ENCODE results near the gene ZSCAN2. TPM values are rescaled to one million over a fixed set of nuclear protein-coding genes. Genes with fewer than 3 reads are reported as not detected.

ZSCAN2 gene
- total and polyA plus RNA-seq, 2 of the 4 experiments (the other 2 are of a cell fraction) = 10.4 to 18.3 TPM

DNA sequence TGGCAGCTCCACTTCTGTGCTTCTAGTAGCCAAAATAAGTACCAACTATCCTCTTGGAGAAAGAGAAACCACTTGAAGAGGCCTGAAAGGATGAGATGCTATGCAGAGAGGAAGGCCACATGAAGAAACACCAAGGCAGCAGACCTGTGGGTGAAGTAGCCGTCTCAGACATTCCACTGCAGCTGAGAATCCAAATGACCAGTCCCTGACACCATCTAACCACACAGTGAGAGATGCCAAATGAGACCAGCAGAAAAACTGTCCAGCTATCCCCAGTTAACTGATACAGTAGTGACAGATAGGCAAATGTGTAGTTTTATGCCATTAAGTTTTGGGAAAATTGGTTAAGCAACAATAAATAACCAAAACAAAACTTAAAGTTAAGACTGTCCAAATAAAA, 47.9 kb upstream of the ZSCAN2 start:
- peaks cover 6% of the 10 kb centered on the region; the same call in 1 of the 2 replicates for H4K20me1 ChIP-seq (ENCODE audit: insufficient read depth, low read length)
- no peak overlapping the region for H2BK15ac ChIP-seq (ENCODE audit: low read depth, low read length)
- dilution Hi-C loops (cut with HindIII; ENCODE audit: low sequenced_read_pairs, unreplicated experiment) (no loop called here), intact Hi-C loops (cut with micrococcal nuclease) (no loop called here), in situ Hi-C loops (cut with MboI; ENCODE audit: low sequenced_read_pairs) (no loop called here)
- no peak overlapping the region for H3K4ac ChIP-seq (ENCODE audit: low read depth, low read length)
- H3K9ac ChIP-seq (ENCODE audit: low read depth, low read length) = no peak overlapping the region
- ChIA-PET POLR2A (ENCODE audit: unreplicated experiment) (no interaction called here), CTCF (no interaction called here)
- no peak overlapping the region for H2AK9ac ChIP-seq (replicated peaks; ENCODE audit: low read depth, low read length, poor library complexity)
- H3K14ac ChIP-seq (replicated peaks; ENCODE audit: low read depth, low read length) = no peak overlapping the region
- H2AK5ac ChIP-seq (ENCODE audit: low read depth, low read length) = no peak overlapping the region
- H3K79me1 ChIP-seq (ENCODE audit: low read depth in 1 of 2, low read length in 2 of 2) = peaks cover 13 to 15% of the 10 kb centered on the region in 2 experiments; a peak in 3 of 4 replicates
- no peak overlapping the region for H2AFZ ChIP-seq (replicated peaks; ENCODE audit: low read length, poor library complexity)
- no peaks in the 10 kb centered on the region for H3K9me3 ChIP-seq (ENCODE audit: control insufficient read depth, insufficient read depth, low read length)
- no peak overlapping the region for H3K56ac ChIP-seq (ENCODE audit: extremely low read depth, insufficient read depth, low read length)
- H3K4me3 ChIP-seq (ENCODE audit: insufficient read depth, low read depth, low read length) = no peak overlapping the region
- H3K9me1 ChIP-seq (ENCODE audit: insufficient read depth, low read length) = peaks cover 3% of the 10 kb centered on the region; the same call in 1 of the 2 replicates
- H3K18ac ChIP-seq (ENCODE audit: low read depth, low read length) = no peak overlapping the region
- no peak overlapping the region for H3K23ac ChIP-seq (ENCODE audit: low read depth, low read length)
- no peak overlapping the region for H2BK120ac ChIP-seq (ENCODE audit: low read depth, low read length)
- peaks cover 1% of the 10 kb centered on the region for H3K4me1 ChIP-seq (ENCODE audit: control insufficient read depth, insufficient read depth, low read length)
- H3K36me3 ChIP-seq (ENCODE audit: control insufficient read depth, insufficient read depth, low read length) = peaks cover 5% of the 10 kb centered on the region; the same call in 1 of the 2 replicates
- peak; percentile 50 for DNase-seq
- H2BK5ac ChIP-seq (ENCODE audit: low read depth, low read length, poor library complexity, severe bottlenecking) = no peak overlapping the region
- H4K91ac ChIP-seq (ENCODE audit: insufficient read depth, low read depth, low read length) = no peak overlapping the region
- H3K4me2 ChIP-seq (ENCODE audit: low read depth, low read length) = no peak overlapping the region
- TF ChIP-seq, protein P1, sequence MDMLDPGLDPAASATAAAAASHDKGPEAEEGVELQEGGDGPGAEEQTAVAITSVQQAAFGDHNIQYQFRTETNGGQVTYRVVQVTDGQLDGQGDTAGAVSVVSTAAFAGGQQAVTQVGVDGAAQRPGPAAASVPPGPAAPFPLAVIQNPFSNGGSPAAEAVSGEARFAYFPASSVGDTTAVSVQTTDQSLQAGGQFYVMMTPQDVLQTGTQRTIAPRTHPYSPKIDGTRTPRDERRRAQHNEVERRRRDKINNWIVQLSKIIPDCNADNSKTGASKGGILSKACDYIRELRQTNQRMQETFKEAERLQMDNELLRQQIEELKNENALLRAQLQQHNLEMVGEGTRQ (IDR thresholded peaks at IDR 0.05; ENCODE audit: low read depth, low read length) = no peak
- no peak for TF ChIP-seq SMC3 (IDR thresholded peaks at IDR 0.05; ENCODE audit: low read depth, low read length)
- TF ChIP-seq, protein P2, sequence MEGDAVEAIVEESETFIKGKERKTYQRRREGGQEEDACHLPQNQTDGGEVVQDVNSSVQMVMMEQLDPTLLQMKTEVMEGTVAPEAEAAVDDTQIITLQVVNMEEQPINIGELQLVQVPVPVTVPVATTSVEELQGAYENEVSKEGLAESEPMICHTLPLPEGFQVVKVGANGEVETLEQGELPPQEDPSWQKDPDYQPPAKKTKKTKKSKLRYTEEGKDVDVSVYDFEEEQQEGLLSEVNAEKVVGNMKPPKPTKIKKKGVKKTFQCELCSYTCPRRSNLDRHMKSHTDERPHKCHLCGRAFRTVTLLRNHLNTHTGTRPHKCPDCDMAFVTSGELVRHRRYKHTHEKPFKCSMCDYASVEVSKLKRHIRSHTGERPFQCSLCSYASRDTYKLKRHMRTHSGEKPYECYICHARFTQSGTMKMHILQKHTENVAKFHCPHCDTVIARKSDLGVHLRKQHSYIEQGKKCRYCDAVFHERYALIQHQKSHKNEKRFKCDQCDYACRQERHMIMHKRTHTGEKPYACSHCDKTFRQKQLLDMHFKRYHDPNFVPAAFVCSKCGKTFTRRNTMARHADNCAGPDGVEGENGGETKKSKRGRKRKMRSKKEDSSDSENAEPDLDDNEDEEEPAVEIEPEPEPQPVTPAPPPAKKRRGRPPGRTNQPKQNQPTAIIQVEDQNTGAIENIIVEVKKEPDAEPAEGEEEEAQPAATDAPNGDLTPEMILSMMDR (conservative IDR thresholded peaks at IDR 0.05; ENCODE audit: low read depth, low read length) = no peak
- TF ChIP-seq CEBPB (IDR thresholded peaks at IDR 0.05; ENCODE audit: low read depth, low read length) = no peak
- no peak for TF ChIP-seq NFE2L2 (IDR thresholded peaks at IDR 0.05; ENCODE audit: low read depth, low read length)
- TF ChIP-seq MAFK (IDR thresholded peaks at IDR 0.05; ENCODE audit: low read depth, low read length) = no peak
- TF ChIP-seq RCOR1 (IDR thresholded peaks at IDR 0.05; ENCODE audit: insufficient replicate concordance, low read length) = no peak
- TF ChIP-seq BHLHE40 (IDR thresholded peaks at IDR 0.05; ENCODE audit: low read depth, low read length) = no peak
- no peak for TF ChIP-seq POLR2A (IDR thresholded peaks at IDR 0.05; ENCODE audit: low read depth, low read length)
- TF ChIP-seq RFX5 (IDR thresholded peaks at IDR 0.05; ENCODE audit: low read depth, low read length) = no peak
- no peak for TF ChIP-seq MAZ (IDR thresholded peaks at IDR 0.05; ENCODE audit: borderline replicate concordance, low read depth, low read length)
- no peak for TF ChIP-seq CHD1 (IDR thresholded peaks at IDR 0.05; ENCODE audit: low read depth, low read length)
- TF ChIP-seq FOS (IDR thresholded peaks at IDR 0.05; ENCODE audit: low read depth, low read length) = no peak
- TF ChIP-seq, protein P3, sequence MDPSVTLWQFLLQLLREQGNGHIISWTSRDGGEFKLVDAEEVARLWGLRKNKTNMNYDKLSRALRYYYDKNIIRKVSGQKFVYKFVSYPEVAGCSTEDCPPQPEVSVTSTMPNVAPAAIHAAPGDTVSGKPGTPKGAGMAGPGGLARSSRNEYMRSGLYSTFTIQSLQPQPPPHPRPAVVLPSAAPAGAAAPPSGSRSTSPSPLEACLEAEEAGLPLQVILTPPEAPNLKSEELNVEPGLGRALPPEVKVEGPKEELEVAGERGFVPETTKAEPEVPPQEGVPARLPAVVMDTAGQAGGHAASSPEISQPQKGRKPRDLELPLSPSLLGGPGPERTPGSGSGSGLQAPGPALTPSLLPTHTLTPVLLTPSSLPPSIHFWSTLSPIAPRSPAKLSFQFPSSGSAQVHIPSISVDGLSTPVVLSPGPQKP (IDR thresholded peaks at IDR 0.05; ENCODE audit: borderline replicate concordance, low read depth, low read length) = no peak
- no peak for TF ChIP-seq RAD21 (IDR thresholded peaks at IDR 0.05; ENCODE audit: low read length)
- WGBS, 2 experiments (ENCODE audit: extremely low coverage in 2 of 2, insufficient read length in 1 of 2) = no CpG with 5 or more reads among the region's 1 CpG
- H4K8ac ChIP-seq (ENCODE audit: low read depth in 2 of 2, low read length in 2 of 2) = no peak overlapping the region
- no peak overlapping the region for H4K5ac ChIP-seq (ENCODE audit: low read depth, low read length)
- H3K27me3 ChIP-seq (ENCODE audit: control insufficient read depth, insufficient read depth, low read length) = no peaks in the 10 kb centered on the region
- no peak for ATAC-seq (ENCODE audit: low read depth)
- no TSS peak for BruUV-seq (replicated peaks)
- no peak overlapping the region for H3K27ac ChIP-seq (ENCODE audit: insufficient read depth, low read length)
- no peak overlapping the region for H2BK20ac ChIP-seq (ENCODE audit: low read depth, low read length)

Measured in IMR-90 (cell line).